ENCODE measurements around the gene CHST2. TPM values are rescaled to one million over a fixed set of nuclear protein-coding genes. Genes with fewer than 3 reads are reported as not detected.

Gene CHST2
- total RNA-seq, 4 donors from 2014 or later = 3.3 to 10.8 (median 10.2) TPM

DNA sequence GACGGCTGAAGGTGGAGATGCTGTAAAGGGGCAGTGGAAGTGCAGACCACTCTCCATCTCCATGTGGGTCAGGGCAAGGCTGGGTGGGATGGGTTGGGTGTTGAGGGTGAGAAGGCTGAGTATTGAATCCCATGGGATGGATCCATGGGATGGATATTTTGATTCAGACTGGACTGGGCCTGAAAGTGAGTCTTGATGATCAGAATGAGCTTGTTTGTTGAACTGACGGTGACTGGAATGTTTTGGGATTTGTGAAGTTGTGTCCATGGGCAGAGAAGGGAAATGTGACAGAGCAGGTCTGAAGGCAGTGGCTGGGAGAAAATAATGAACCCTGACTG is 49.3 kb downstream of the CHST2 start:
- Histone ChIP-seq H3K4me3 (no peak overlapping the region), H3K27ac (replicated peaks in 1 of 4) (no peak overlapping the region), H3K36me3 (no peaks in the 10 kb centered on the region), H3K27me3 (no peaks in the 10 kb centered on the region), H3K4me1 (no peaks in the 10 kb centered on the region), H3K9me3 (peaks cover 0 to 8% (median 1%) of the 10 kb centered on the region in 4 donors)
- 87% methylated on average over 2 of the region's 2 CpGs for WGBS
- intact Hi-C loops (cut with DNase I) = no loop called here
- no peak for DNase-seq (ENCODE audit: extremely low spot score)
- TF ChIP-seq POLR2AphosphoS5 (IDR thresholded peaks at IDR 0.05) (no peak), EP300 (IDR thresholded peaks at IDR 0.05) (no peak), POLR2A (IDR thresholded peaks at IDR 0.05; ENCODE audit: low read depth) (no peak)
- TF ChIP-seq, protein P1, sequence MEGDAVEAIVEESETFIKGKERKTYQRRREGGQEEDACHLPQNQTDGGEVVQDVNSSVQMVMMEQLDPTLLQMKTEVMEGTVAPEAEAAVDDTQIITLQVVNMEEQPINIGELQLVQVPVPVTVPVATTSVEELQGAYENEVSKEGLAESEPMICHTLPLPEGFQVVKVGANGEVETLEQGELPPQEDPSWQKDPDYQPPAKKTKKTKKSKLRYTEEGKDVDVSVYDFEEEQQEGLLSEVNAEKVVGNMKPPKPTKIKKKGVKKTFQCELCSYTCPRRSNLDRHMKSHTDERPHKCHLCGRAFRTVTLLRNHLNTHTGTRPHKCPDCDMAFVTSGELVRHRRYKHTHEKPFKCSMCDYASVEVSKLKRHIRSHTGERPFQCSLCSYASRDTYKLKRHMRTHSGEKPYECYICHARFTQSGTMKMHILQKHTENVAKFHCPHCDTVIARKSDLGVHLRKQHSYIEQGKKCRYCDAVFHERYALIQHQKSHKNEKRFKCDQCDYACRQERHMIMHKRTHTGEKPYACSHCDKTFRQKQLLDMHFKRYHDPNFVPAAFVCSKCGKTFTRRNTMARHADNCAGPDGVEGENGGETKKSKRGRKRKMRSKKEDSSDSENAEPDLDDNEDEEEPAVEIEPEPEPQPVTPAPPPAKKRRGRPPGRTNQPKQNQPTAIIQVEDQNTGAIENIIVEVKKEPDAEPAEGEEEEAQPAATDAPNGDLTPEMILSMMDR (IDR thresholded peaks at IDR 0.05) = no peak

GRCh38 chr3:143170074-143170473 is 50.5 kb downstream of the CHST2 start:
- H3K27me3 ChIP-seq = no peaks in the 10 kb centered on the region
- H3K27ac ChIP-seq (replicated peaks in 1 of 4) = no peak overlapping the region
- no peaks in the 10 kb centered on the region for H3K4me1 ChIP-seq
- WGBS = 80% methylated on average over 6 of the region's 6 CpGs
- H3K36me3 ChIP-seq = no peaks in the 10 kb centered on the region
- no peak overlapping the region for H3K4me3 ChIP-seq
- TF ChIP-seq POLR2AphosphoS5 (IDR thresholded peaks at IDR 0.05) = no peak
- no peak for TF ChIP-seq EP300 (IDR thresholded peaks at IDR 0.05)
- TF ChIP-seq POLR2A (IDR thresholded peaks at IDR 0.05; ENCODE audit: low read depth) = no peak
- TF ChIP-seq, protein P1 (IDR thresholded peaks at IDR 0.05) = no peak
- no peak for DNase-seq (ENCODE audit: extremely low spot score)
- H3K9me3 ChIP-seq = peaks cover 0 to 8% (median 1%) of the 10 kb centered on the region in 4 donors
- intact Hi-C loops (cut with DNase I) = no loop called here

DNA sequence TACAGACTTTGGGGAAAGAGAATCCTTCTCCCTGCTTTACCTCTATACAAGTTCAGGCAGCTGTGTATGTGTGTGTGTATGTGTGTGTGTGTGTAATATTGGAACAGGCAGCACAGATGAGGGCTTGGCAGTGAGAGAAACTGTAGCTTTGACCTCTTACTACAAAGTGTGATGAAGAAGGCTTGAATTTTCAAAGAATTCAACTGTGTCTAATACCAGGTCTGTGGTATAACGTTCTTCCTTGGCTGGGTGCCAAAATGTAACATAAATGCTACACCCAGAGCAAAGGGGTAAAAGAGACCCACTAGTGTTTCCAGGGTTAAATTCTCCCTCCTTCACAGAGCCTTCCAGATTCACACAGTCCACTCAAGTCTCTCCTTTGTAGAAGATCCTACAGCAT is 51.1 kb downstream of the CHST2 start:
- peaks cover 0 to 8% (median 1%) of the 10 kb centered on the region in 4 donors for H3K9me3 ChIP-seq
- H3K4me1 ChIP-seq = no peaks in the 10 kb centered on the region
- TF ChIP-seq, protein P1 (IDR thresholded peaks at IDR 0.05) = no peak
- TF ChIP-seq POLR2A (IDR thresholded peaks at IDR 0.05; ENCODE audit: low read depth) = no peak
- TF ChIP-seq POLR2AphosphoS5 (IDR thresholded peaks at IDR 0.05) = no peak
- TF ChIP-seq EP300 (IDR thresholded peaks at IDR 0.05) = no peak
- WGBS = 0% methylated on average over 1 of the region's 1 CpG
- intact Hi-C loops (cut with DNase I) = no loop called here
- no peak for DNase-seq (ENCODE audit: extremely low spot score)
- no peaks in the 10 kb centered on the region for H3K36me3 ChIP-seq
- H3K4me3 ChIP-seq = no peak overlapping the region
- H3K27ac ChIP-seq (replicated peaks in 1 of 4) = no peak overlapping the region
- H3K27me3 ChIP-seq = no peaks in the 10 kb centered on the region

DNA sequence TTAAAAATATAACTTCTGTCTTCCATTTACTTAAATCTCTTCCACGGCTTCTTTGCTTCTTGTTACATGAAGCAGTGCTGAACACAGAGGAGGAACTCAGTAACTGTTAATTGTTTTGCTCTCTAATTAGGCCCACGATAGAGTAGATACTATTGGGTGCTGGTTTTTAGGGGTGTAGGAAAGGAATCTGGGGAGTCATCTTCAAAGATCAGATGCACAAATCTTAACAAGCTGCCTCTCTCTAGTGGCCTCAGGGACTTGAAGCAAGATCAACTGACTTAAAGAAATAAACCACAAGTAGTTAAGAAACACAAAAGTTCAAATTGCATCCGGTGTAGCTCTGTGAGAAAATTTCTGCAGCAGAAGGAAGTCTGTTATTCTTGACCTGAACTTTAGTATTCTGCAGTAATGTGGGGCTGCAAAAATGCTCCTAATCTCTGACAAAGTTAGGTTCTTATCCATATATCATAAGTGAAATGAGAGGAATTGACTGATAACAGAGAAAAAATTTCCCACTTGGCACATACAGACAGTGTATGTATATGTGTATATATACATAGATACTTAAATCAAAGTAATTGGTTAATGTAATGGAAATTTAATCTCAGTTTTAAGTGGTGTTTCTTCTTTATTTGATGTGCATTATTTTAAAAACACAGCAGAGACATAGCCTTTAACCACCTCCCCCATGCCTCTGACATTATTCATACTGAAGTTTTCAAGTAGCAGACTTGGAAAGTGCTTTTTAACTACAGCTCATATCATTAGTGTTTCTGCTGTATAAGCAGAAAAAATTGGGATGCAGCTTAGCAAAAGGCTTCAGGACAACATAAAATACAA is 51.8 kb downstream of the CHST2 start:
- no peak for DNase-seq (ENCODE audit: extremely low spot score)
- Histone ChIP-seq H3K27ac (replicated peaks in 1 of 4) (no peak overlapping the region), H3K9me3 (peaks cover 0 to 8% (median 1%) of the 10 kb centered on the region in 4 donors), H3K27me3 (no peaks in the 10 kb centered on the region), H3K36me3 (no peaks in the 10 kb centered on the region), H3K4me1 (no peaks in the 10 kb centered on the region), H3K4me3 (no peak overlapping the region)
- TF ChIP-seq, protein P1 (IDR thresholded peaks at IDR 0.05) = no peak
- TF ChIP-seq POLR2A (IDR thresholded peaks at IDR 0.05; ENCODE audit: low read depth) (no peak), EP300 (IDR thresholded peaks at IDR 0.05) (no peak)
- WGBS = 49% methylated on average over 3 of the region's 3 CpGs
- intact Hi-C loops (cut with DNase I) = no loop called here

All from esophagus muscularis mucosa (tissue), 4 donors.